ENCODE measurements around the gene PUS3. TPM values are rescaled to one million over a fixed set of nuclear protein-coding genes. Genes with fewer than 3 reads are reported as not detected.

Gene PUS3
- total RNA-seq, 1 experiment from 2014 or later, result 18.6 TPM

GRCh38 chr11:125935056-125935455, 32.0 kb upstream of the PUS3 start (continued):
- no peak for TF ChIP-seq ZNF532 (CRISPR knock-in tag; IDR thresholded peaks at IDR 0.05; ENCODE audit: borderline replicate concordance)

- Mint-ChIP-seq H3K27ac (no peak overlapping the region), H3K36me3 (no peaks in the 10 kb centered on the region), H3K27me3 (ENCODE audit: low read depth) (no peaks in the 10 kb centered on the region), H3K4me3 (no peak overlapping the region), H3K4me1 (peaks cover 30% of the 10 kb centered on the region), H3K9me3 (no peaks in the 10 kb centered on the region)
- POLR2A ChIA-PET, result no interaction called here
- CTCF ChIA-PET, result interaction anchor here (0.9 kb wide), 1 partner anchor 127 kb away, joined by 3 read pairs; no protein-coding TSS in a partner anchor
- ATAC-seq (no peak), DNase-seq (ENCODE audit: low spot score) (no peak)
- TF ChIP-seq FOXP1 (CRISPR knock-in tag; IDR thresholded peaks at IDR 0.05; ENCODE audit: borderline replicate concordance), result no peak
- no peak for TF ChIP-seq AFF4 (CRISPR knock-in tag; IDR thresholded peaks at IDR 0.05; ENCODE audit: borderline replicate concordance)
- TF ChIP-seq NFYB (CRISPR knock-in tag; conservative IDR thresholded peaks at IDR 0.05; ENCODE audit: low read depth), result no peak
- TF ChIP-seq OVOL2 (CRISPR knock-in tag; IDR thresholded peaks at IDR 0.05; ENCODE audit: borderline replicate concordance), result no peak
- TF ChIP-seq RORB (CRISPR knock-in tag; IDR thresholded peaks at IDR 0.05), result no peak
- no peak for TF ChIP-seq IRF1 (CRISPR knock-in tag; IDR thresholded peaks at IDR 0.05)
- TF ChIP-seq SOX15 (CRISPR knock-in tag; IDR thresholded peaks at IDR 0.05), result no peak
- TF ChIP-seq ZNF121 (CRISPR knock-in tag; IDR thresholded peaks at IDR 0.05), result no peak
- no peak for TF ChIP-seq MXD4 (CRISPR knock-in tag; IDR thresholded peaks at IDR 0.05; ENCODE audit: borderline replicate concordance)
- no peak for TF ChIP-seq ATF3 (CRISPR knock-in tag; conservative IDR thresholded peaks at IDR 0.05)
- no peak for TF ChIP-seq SP1 (CRISPR knock-in tag; conservative IDR thresholded peaks at IDR 0.05)
- TF ChIP-seq ETV6 (CRISPR knock-in tag; IDR thresholded peaks at IDR 0.05), result no peak
- TF ChIP-seq TCF7 (CRISPR knock-in tag; IDR thresholded peaks at IDR 0.05; ENCODE audit: low read depth), result no peak
- TF ChIP-seq ATF1 (CRISPR knock-in tag; IDR thresholded peaks at IDR 0.05), result no peak
- no peak for TF ChIP-seq E2F5 (CRISPR knock-in tag; IDR thresholded peaks at IDR 0.05)
- TF ChIP-seq ESRRA (CRISPR knock-in tag; IDR thresholded peaks at IDR 0.05; ENCODE audit: borderline replicate concordance), result no peak
- TF ChIP-seq CREB1 (CRISPR knock-in tag; IDR thresholded peaks at IDR 0.05), result no peak
- TF ChIP-seq USF2 (CRISPR knock-in tag; IDR thresholded peaks at IDR 0.05), result no peak
- no peak for TF ChIP-seq KAT7 (CRISPR knock-in tag; IDR thresholded peaks at IDR 0.05; ENCODE audit: borderline replicate concordance)
- no peak for TF ChIP-seq ARID4B (CRISPR knock-in tag; IDR thresholded peaks at IDR 0.05; ENCODE audit: borderline replicate concordance)
These were observed 31.5 kb upstream of the PUS3 start for GRCh38 chr11:125934473-125934872.
